T-cell (primary cell): ENCODE measurements around the gene DTX2. TPM values are rescaled to one million over a fixed set of nuclear protein-coding genes. Genes with fewer than 3 reads are reported as not detected.
"Not testable (repeated sequence)": the region's sequence is repeated elsewhere in the genome, so short reads cannot be mapped to it uniquely, and the experiment has no call there.

Source experiments
- ATAC-seq, 4 experiments: fragments of 200-7000 bp in 3 of 4; fragments of 150-1000 bp in 1 of 4; cut with Tn5 transposase; replicated peaks in 1 of 4; 1 replicate in 3 of 4; 2 replicates in 1 of 4; pipeline ENCODE4 v1.10.0; 2021; ENCODE audit warnings: moderate library complexity in 3 of 4, mild to moderate bottlenecking in 2 of 4, moderate number of reproducible peaks in 1 of 4
- CTCF ChIA-PET, 2 donors: fragments of 300-600 bp; sonication (Branson Sonifier 250); formaldehyde crosslinking; loops; one replicate each; lab custom pipeline; 2022; ENCODE audit warnings: antibody characterized with exemption in 2 of 2; lab: Charles Lee
- POLR2A ChIA-PET, 2 donors: fragments of 300-600 bp; sonication (Branson Sonifier 250); formaldehyde crosslinking; loops; one replicate each; lab custom pipeline; 2022; ENCODE audit warnings: antibody characterized with exemption in 2 of 2; lab: Charles Lee
- DNase-seq, 35 experiments: peaks; one replicate each; pipeline versions ENCODE4 v3.0.0 to v3.0.0-alpha.2; 2013 to 2023
- H3K27ac ChIP-seq: one replicate; pipeline ENCODE4 v1.5.1; 2013; ENCODE audit warnings: low read length
- H3K27me3 ChIP-seq, 2 experiments: replicated peaks in 1 of 2; 1 replicate in 1 of 2; 2 replicates in 1 of 2; pipeline versions ENCODE4 v1.6.1 to v1.7.0; 2013; ENCODE audit warnings: low read length in 1 of 2, mixed read lengths in 1 of 2; ENCODE audit not compliant: control insufficient read depth in 2 of 2, insufficient read depth in 2 of 2; ENCODE audit errors: extremely low read depth in 1 of 2
- H3K36me3 ChIP-seq, 2 donors: 1 replicate in 1 of 2; 2 replicates in 1 of 2; pipeline versions ENCODE4 v1.6.1 to v1.7.0; 2013; ENCODE audit warnings: low read length in 1 of 2; ENCODE audit not compliant: control insufficient read depth in 2 of 2, insufficient read depth in 1 of 2; ENCODE audit errors: extremely low read depth in 1 of 2
- H3K4me1 ChIP-seq, 2 experiments: 1 replicate in 1 of 2; 2 replicates in 1 of 2; pipeline versions ENCODE4 v1.6.1 to v1.7.0; 2013; ENCODE audit warnings: low read length in 2 of 2, mixed read lengths in 1 of 2; ENCODE audit not compliant: insufficient read depth in 2 of 2, control insufficient read depth in 1 of 2; ENCODE audit errors: extremely low read depth in 1 of 2
- H3K4me3 ChIP-seq, 2 donors: 1 replicate in 1 of 2; 2 replicates in 1 of 2; pipeline versions ENCODE4 v1.5.1 to v1.7.0; 2013; ENCODE audit warnings: mild to moderate bottlenecking in 2 of 2, low read length in 1 of 2, moderate library complexity in 1 of 2; ENCODE audit not compliant: control insufficient read depth in 1 of 2; ENCODE audit errors: extremely low read depth in 1 of 2
- H3K9me3 ChIP-seq: 2 replicates; pipeline ENCODE4 v1.7.0; 2013
- H3K27ac Mint-ChIP-seq, 2 donors: one replicate each; pipeline ENCODE4 v1.8.0; 2020 to 2021; ENCODE audit warnings: mild to moderate bottlenecking in 2 of 2, mixed read lengths in 2 of 2
- H3K27me3 Mint-ChIP-seq, 2 donors: one replicate each; pipeline ENCODE4 v1.8.0; 2021 to 2022; ENCODE audit warnings: mixed read lengths in 2 of 2
- H3K36me3 Mint-ChIP-seq: one replicate; pipeline ENCODE4 v1.8.0; 2021; ENCODE audit warnings: mixed read lengths
- H3K4me1 Mint-ChIP-seq, 3 donors: one replicate each; pipeline ENCODE4 v1.8.0; 2020 to 2022; ENCODE audit warnings: mixed read lengths in 3 of 3, mild to moderate bottlenecking in 1 of 3
- H3K4me3 Mint-ChIP-seq, 3 donors: one replicate each; pipeline ENCODE4 v1.8.0; 2020 to 2022; ENCODE audit warnings: mild to moderate bottlenecking in 3 of 3, mixed read lengths in 3 of 3, moderate library complexity in 3 of 3
- H3K9me3 Mint-ChIP-seq, 3 donors: one replicate each; pipeline ENCODE4 v1.8.0; 2020 to 2022; ENCODE audit warnings: mixed read lengths in 3 of 3
- WGBS: methylation state at CpG from one replicate; pipeline ENCODE4 v1.1.5; 2013; ENCODE audit warnings: missing lambda C conversion rate; ENCODE audit not compliant: insufficient coverage; 5-methylcytosine and 5-hydroxymethylcytosine counted together
- total RNA-seq, 35 experiments: library from RNA in 6 of 35; stranded (reverse) in 6 of 35; fragments of 120-200 nt in 1 of 35; gene quantifications; one replicate each; pipeline versions ENCODE4 v1.2.1 to v1.2.4 and lab custom pipeline; 2013 to 2026

The DTX2 gene
- total RNA-seq, 5 donors from 2014 or later (not counting 1 experiment from before 2014, with no cell fraction given): 29.0 to 56.6 (median 42.3) TPM

- ATAC-seq: no peak
- POLR2A ChIA-PET: no interaction called here
Observed at GRCh38 chr7:76507723-76508406, 46.4 kb downstream of the DTX2 start.

GRCh38 chr7:76509931-76510877, 48.7 kb downstream of the DTX2 start, which contains the start of gene UPK3B:
Gene UPK3B (plus strand): TSS chr7:76510552. CDS start chr7:76510653, 101 bp downstream.
- ATAC-seq: peak in 1 of 4 experiments; percentile 27
- Histone ChIP-seq H3K27ac (no peak within 1 kb of the TSS), H3K9me3 (no peaks in the 10 kb centered on the region), H3K36me3 (peaks cover 7 to 11% of the 10 kb centered on the region in 2 donors), H3K4me3 (no peak within 1 kb of the TSS), H3K4me1 (no peaks in the 10 kb centered on the region), H3K27me3 (peaks cover 0 to 2% of the 10 kb centered on the region in 2 experiments)
- WGBS: 57% methylated on average over 9 of the region's 20 CpGs
- peak in 1 of 35 experiments; percentile 6 for DNase-seq
- H3K4me3 Mint-ChIP-seq: no peak within 1 kb of the TSS
- ChIA-PET POLR2A (no interaction called here), CTCF (no interaction called here)
- H3K36me3 Mint-ChIP-seq: peaks cover 10% of the 10 kb centered on the region
- peak within 1 kb of the TSS in 1 of 2 donors; percentile 28 for H3K27ac Mint-ChIP-seq
- H3K4me1 Mint-ChIP-seq: peaks cover 0 to 3% (median 0%) of the 10 kb centered on the region in 3 donors
- H3K9me3 Mint-ChIP-seq: no peaks in the 10 kb centered on the region
- H3K27me3 Mint-ChIP-seq: no peaks in the 10 kb centered on the region

More at GRCh38 chr7:76507723-76508406, 46.4 kb downstream of the DTX2 start:
- Histone ChIP-seq H3K36me3 (peaks cover 10 to 11% of the 10 kb centered on the region in 2 donors), H3K27me3 (no peaks in the 10 kb centered on the region), H3K4me1 (no peaks in the 10 kb centered on the region), H3K27ac (no peak overlapping the region), H3K9me3 (no peaks in the 10 kb centered on the region), H3K4me3 (no peak overlapping the region)
- DNase-seq: no peak
- H3K9me3 Mint-ChIP-seq: no peaks in the 10 kb centered on the region
- WGBS: 82% methylated on average over 11 of the region's 11 CpGs
- no peak overlapping the region for H3K27ac Mint-ChIP-seq
- H3K4me3 Mint-ChIP-seq: no peak overlapping the region
- no peaks in the 10 kb centered on the region for H3K27me3 Mint-ChIP-seq
- peaks cover 0 to 3% (median 0%) of the 10 kb centered on the region in 3 donors for H3K4me1 Mint-ChIP-seq
- peaks cover 18% of the 10 kb centered on the region for H3K36me3 Mint-ChIP-seq
- CTCF ChIA-PET: no interaction called here

DNA sequence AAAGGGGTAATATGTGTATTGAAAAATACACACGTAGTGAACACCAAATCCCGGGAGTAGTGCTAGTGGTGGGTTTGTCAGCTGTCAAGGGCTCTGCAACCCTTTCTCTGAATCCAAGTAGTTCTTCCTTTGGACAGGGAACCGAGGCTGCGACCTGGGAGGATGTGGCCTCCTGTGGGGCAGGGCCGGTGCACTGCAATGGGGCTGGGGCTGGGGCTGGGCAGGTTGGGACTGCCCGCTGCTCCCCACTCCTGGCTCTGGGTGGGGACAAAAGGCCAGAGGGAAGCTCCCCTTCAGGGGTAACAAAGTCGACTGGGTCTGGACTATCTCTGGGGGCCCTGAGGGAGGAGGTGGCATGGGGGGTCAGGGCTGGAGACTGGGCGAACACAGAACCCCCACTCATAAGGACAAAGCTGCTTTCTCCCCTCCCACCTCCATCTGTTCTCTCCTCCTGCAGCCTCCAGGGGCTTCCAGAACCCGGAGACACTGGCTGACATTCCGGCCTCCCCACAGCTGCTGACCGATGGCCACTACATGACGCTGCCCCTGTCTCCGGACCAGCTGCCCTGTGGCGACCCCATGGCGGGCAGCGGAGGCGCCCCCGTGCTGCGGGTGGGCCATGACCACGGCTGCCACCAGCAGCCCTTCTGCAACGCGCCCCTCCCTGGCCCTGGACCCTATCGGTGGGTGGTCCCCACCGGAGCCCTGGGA, 49.8 kb downstream of the DTX2 start:
- DNase-seq: peak in 1 of 35 experiments; percentile 4

GRCh38 chr7:76511911-76512885, 50.7 kb downstream of the DTX2 start:
- H3K27ac ChIP-seq, CTCF ChIA-PET, ATAC-seq, H3K4me3 ChIP-seq, H3K36me3 Mint-ChIP-seq, H3K4me1 ChIP-seq, H3K36me3 ChIP-seq, H3K27ac Mint-ChIP-seq, H3K4me1 Mint-ChIP-seq, H3K27me3 Mint-ChIP-seq, H3K9me3 Mint-ChIP-seq, H3K9me3 ChIP-seq, H3K4me3 Mint-ChIP-seq, POLR2A ChIA-PET, H3K27me3 ChIP-seq: not testable (repeated sequence)
- no CpG with 5 or more reads among the region's 31 CpGs for WGBS
- DNase-seq: peak in 1 of 35 experiments; percentile 3

More for the DNA sequence above, 49.8 kb downstream of the DTX2 start:
- H3K27ac Mint-ChIP-seq, POLR2A ChIA-PET, CTCF ChIA-PET, H3K4me3 ChIP-seq, H3K27ac ChIP-seq, H3K9me3 Mint-ChIP-seq, ATAC-seq, H3K36me3 ChIP-seq, H3K9me3 ChIP-seq, H3K36me3 Mint-ChIP-seq, H3K4me1 Mint-ChIP-seq, H3K27me3 ChIP-seq, H3K4me3 Mint-ChIP-seq, H3K4me1 ChIP-seq, H3K27me3 Mint-ChIP-seq: not testable (repeated sequence)
- 80% methylated on average over 1 of the region's 24 CpGs for WGBS

DNA sequence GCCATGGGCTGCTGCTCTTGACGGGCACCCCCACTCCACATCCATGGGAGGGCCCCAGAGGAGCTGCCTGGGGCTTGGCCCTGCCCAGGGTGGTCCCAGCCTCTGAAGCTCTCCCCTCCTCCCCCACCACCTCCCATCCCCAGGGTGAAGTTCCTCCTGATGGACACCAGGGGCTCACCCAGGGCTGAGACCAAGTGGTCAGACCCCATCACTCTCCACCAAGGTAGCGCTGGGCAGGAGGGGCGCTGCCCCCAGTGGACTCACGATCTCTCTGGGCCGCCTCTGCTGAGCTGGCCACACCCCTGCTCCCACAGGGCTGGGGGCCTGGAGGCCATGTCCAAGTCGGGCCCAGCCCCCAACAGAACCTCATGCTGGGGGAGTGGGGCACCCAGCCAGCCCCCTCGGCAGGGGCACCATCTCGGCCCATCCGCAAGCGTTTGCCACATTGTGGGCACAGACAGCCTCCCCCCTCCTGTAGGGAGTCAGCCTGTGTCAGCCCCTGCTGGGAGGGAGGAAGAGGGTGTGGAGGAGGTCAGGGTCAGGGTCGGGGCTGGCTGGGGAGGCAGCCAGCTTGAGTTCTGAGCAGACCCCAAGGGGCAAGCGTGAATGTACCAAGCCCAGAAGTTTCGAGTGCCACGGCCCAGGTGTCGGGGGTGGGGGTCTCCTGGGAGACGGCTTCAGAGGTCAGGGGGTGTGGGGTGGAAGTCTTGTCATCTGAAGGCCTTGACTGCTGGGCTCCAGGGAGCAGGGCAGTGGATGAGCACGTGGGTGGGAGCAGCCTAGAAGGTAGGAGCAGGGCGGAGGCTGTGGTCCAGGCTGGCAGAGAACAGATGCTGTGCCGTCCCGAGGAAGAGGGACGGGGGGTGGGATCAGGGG, 51.7 kb downstream of the DTX2 start:
- H3K27ac ChIP-seq: no peak overlapping the region

More for the DNA sequence above, 51.7 kb downstream of the DTX2 start:
- WGBS: 80% methylated on average over 13 of the region's 21 CpGs
- peaks cover 0 to 9% of the 10 kb centered on the region in 2 experiments for H3K27me3 ChIP-seq
- Mint-ChIP-seq H3K27ac (no peak overlapping the region), H3K4me1 (peaks cover 0 to 3% (median 0%) of the 10 kb centered on the region in 3 donors), H3K27me3 (no peaks in the 10 kb centered on the region), H3K36me3 (no peaks in the 10 kb centered on the region), H3K9me3 (no peaks in the 10 kb centered on the region), H3K4me3 (no peak overlapping the region)
- no peak overlapping the region for H3K4me3 ChIP-seq
- H3K36me3 ChIP-seq: no peaks in the 10 kb centered on the region
- no peaks in the 10 kb centered on the region for H3K4me1 ChIP-seq
- ChIA-PET CTCF (no interaction called here), POLR2A (no interaction called here)
- DNase-seq: peak in 2 of 35 experiments; percentile 3 to 9
- ATAC-seq: peak in 1 of 4 experiments; percentile 25
- no peaks in the 10 kb centered on the region for H3K9me3 ChIP-seq
